Tibial nerve (tissue), 4 donors: ENCODE results near the gene CRYBG1. TPM values are rescaled to one million over a fixed set of nuclear protein-coding genes. Genes with fewer than 3 reads are reported as not detected.

Source experiments
- DNase-seq, 2 donors: peaks; one replicate each; pipeline ENCODE4 v3.0.0-alpha.2; 2019; ENCODE audit warnings: low spot score in 2 of 2
- H3K27ac ChIP-seq, 4 donors: fragments of 200-600 bp; sonication (generic) in 3 of 4; one replicate each; pipeline ENCODE4 v1.5.1; 2017 to 2019; ENCODE audit warnings: mild to moderate bottlenecking in 1 of 4
- H3K27me3 ChIP-seq, 2 donors: fragments of 200-600 bp; sonication (generic) in 1 of 2; one replicate each; pipeline versions ENCODE4 v1.5.1 to v1.6.0; 2017 to 2019
- H3K36me3 ChIP-seq, 3 donors: fragments of 200-600 bp; sonication (generic); one replicate each; pipeline ENCODE4 v1.5.1; 2018 to 2019
- H3K4me1 ChIP-seq, 4 donors: fragments of 200-600 bp; sonication (generic) in 3 of 4; one replicate each; pipeline ENCODE4 v1.5.1; 2017 to 2019
- H3K4me3 ChIP-seq, 4 donors: fragments of 200-600 bp; sonication (generic) in 3 of 4; one replicate each; pipeline ENCODE4 v1.5.1; 2017 to 2019; ENCODE audit warnings: mild to moderate bottlenecking in 1 of 4, moderate library complexity in 1 of 4
- H3K9me3 ChIP-seq, 4 donors: fragments of 200-600 bp; sonication (generic) in 3 of 4; one replicate each; pipeline ENCODE4 v1.5.1; 2017 to 2019
- CTCF ChIP-seq, 5 experiments: fragments of 200-600 bp in 3 of 5; fragments of 450-650 bp in 2 of 5; sonication (generic) in 3 of 5; IDR thresholded peaks; one replicate each; pipeline ENCODE4 v1.5.1; 2016 to 2019; ENCODE audit warnings: antibody characterized with exemption in 5 of 5, mild to moderate bottlenecking in 3 of 5, moderate library complexity in 2 of 5
- EP300 ChIP-seq, 2 donors: sonication (generic); formaldehyde crosslinking; IDR thresholded peaks; one replicate each; pipeline ENCODE4 v1.6.1; 2017; ENCODE audit warnings: antibody characterized with exemption in 2 of 2, mild to moderate bottlenecking in 1 of 2
- POLR2A ChIP-seq, 2 donors: fragments of 450-650 bp; IDR thresholded peaks; one replicate each; pipeline ENCODE4 v1.6.1; 2017; ENCODE audit warnings: antibody characterized with exemption in 2 of 2, mild to moderate bottlenecking in 2 of 2, moderate library complexity in 2 of 2
- whole genome bisulfite sequencing, 2 donors: methylation state at CpG; one replicate each; pipeline ENCODE4 v1.1.5; 2018; 5-methylcytosine and 5-hydroxymethylcytosine counted together
- total RNA-seq, 4 donors: library from RNA; depleted of rRNA; stranded (reverse); fragments of >200 nt; gene quantifications; one replicate each; pipeline ENCODE4 v1.1.0, GENCODE V29; 2016

The CRYBG1 gene
- total RNA-seq, 4 donors from 2014 or later, result 5.9 to 15.3 (median 8.1) TPM

- peaks cover 0 to 16% (median 4%) of the 10 kb centered on the region in 4 donors for H3K4me1 ChIP-seq
- WGBS, 2 donors, result 91 to 98% methylated on average over 3 of the region's 3 CpGs
- no peak overlapping the region for H3K27ac ChIP-seq
- peaks cover 0 to 33% of the 10 kb centered on the region in 2 donors for H3K27me3 ChIP-seq
- H3K36me3 ChIP-seq, result no peaks in the 10 kb centered on the region
- no peak overlapping the region for H3K4me3 ChIP-seq
- no peak for DNase-seq
- TF ChIP-seq CTCF (IDR thresholded peaks at IDR 0.05) (no peak), POLR2A (IDR thresholded peaks at IDR 0.05) (no peak), EP300 (IDR thresholded peaks at IDR 0.05) (no peak)
- no peaks in the 10 kb centered on the region for H3K9me3 ChIP-seq
Observed at GRCh38 chr6:106363401-106364138, 3.1 kb downstream of the CRYBG1 start.

GRCh38 chr6:106369739-106370138 lies 9.2 kb downstream of the CRYBG1 start:
- no peaks in the 10 kb centered on the region for H3K36me3 ChIP-seq
- no peak overlapping the region for H3K4me3 ChIP-seq
- WGBS, 2 donors, result 80 to 83% methylated on average over 2 of the region's 2 CpGs
- H3K27me3 ChIP-seq, result no peaks in the 10 kb centered on the region
- H3K9me3 ChIP-seq, result no peaks in the 10 kb centered on the region
- no peak for DNase-seq
- no peaks in the 10 kb centered on the region for H3K4me1 ChIP-seq
- no peak overlapping the region for H3K27ac ChIP-seq
- TF ChIP-seq EP300 (IDR thresholded peaks at IDR 0.05) (no peak), CTCF (IDR thresholded peaks at IDR 0.05) (no peak), POLR2A (IDR thresholded peaks at IDR 0.05) (no peak)

GRCh38 chr6:106370639-106371038 lies 10.1 kb downstream of the CRYBG1 start:
- TF ChIP-seq EP300 (IDR thresholded peaks at IDR 0.05) (no peak), POLR2A (IDR thresholded peaks at IDR 0.05) (no peak), CTCF (IDR thresholded peaks at IDR 0.05) (no peak)
- Histone ChIP-seq H3K27me3 (no peaks in the 10 kb centered on the region), H3K4me1 (no peaks in the 10 kb centered on the region), H3K4me3 (no peak overlapping the region), H3K27ac (no peak overlapping the region), H3K36me3 (no peaks in the 10 kb centered on the region), H3K9me3 (no peaks in the 10 kb centered on the region)
- 79 to 83% methylated on average over 1 of the region's 1 CpG for WGBS, 2 donors
- DNase-seq, result no peak

GRCh38 chr6:106372838-106373501 lies 12.5 kb downstream of the CRYBG1 start:
- H3K36me3 ChIP-seq, result no peaks in the 10 kb centered on the region
- DNase-seq, result no peak
- H3K4me1 ChIP-seq, result no peaks in the 10 kb centered on the region
- no peaks in the 10 kb centered on the region for H3K9me3 ChIP-seq
- TF ChIP-seq POLR2A (IDR thresholded peaks at IDR 0.05) (no peak), EP300 (IDR thresholded peaks at IDR 0.05) (no peak)
- H3K27ac ChIP-seq, result no peak overlapping the region
- H3K4me3 ChIP-seq, result no peak overlapping the region
- WGBS, 2 donors, result 84 to 91% methylated on average over 4 of the region's 4 CpGs
- peaks cover 0 to 2% of the 10 kb centered on the region in 2 donors for H3K27me3 ChIP-seq

GRCh38 chr6:106373502-106374239 lies 13.2 kb downstream of the CRYBG1 start:
- H3K27me3 ChIP-seq, result peaks cover 0 to 3% of the 10 kb centered on the region in 2 donors
- TF ChIP-seq CTCF (IDR thresholded peaks at IDR 0.05) (no peak), POLR2A (IDR thresholded peaks at IDR 0.05) (no peak), EP300 (IDR thresholded peaks at IDR 0.05) (no peak)
- H3K27ac ChIP-seq, result no peak overlapping the region
- WGBS, 2 donors, result 94 to 100% methylated on average over 1 of the region's 1 CpG
- no peak for DNase-seq
- no peak overlapping the region for H3K4me3 ChIP-seq
- H3K4me1 ChIP-seq, result no peaks in the 10 kb centered on the region
- no peaks in the 10 kb centered on the region for H3K36me3 ChIP-seq
- no peaks in the 10 kb centered on the region for H3K9me3 ChIP-seq
